LoVo (cell line): Measurements from ENCODE around the gene DNLZ.

ENCODE experiments used
- DNase-seq: peaks from one replicate; pipeline ENCODE4 v3.0.0-alpha.2; 2016; ENCODE audit warnings: low spot score

DNLZ gene

GRCh38 chr9:136316896-136317676 lies 46.5 kb downstream of the DNLZ start:
- no peak for DNase-seq

GRCh38 chr9:136316271-136316751 lies 47.2 kb downstream of the DNLZ start:
- no peak for DNase-seq

GRCh38 chr9:136314944-136315343 lies 48.6 kb downstream of the DNLZ start:
- DNase-seq: no peak

- no peak for DNase-seq
These were observed 49.5 kb downstream of the DNLZ start for GRCh38 chr9:136314056-136314416.

GRCh38 chr9:136313111-136314055 lies 50.2 kb downstream of the DNLZ start:
- DNase-seq: no peak

GRCh38 chr9:136312436-136312835 lies 51.1 kb downstream of the DNLZ start:
- DNase-seq: no peak

GRCh38 chr9:136312009-136312375 lies 51.6 kb downstream of the DNLZ start:
- no peak for DNase-seq

- DNase-seq: no peak
These were observed 52.2 kb downstream of the DNLZ start for GRCh38 chr9:136311051-136312008.

- no peak for DNase-seq
These were observed 53.1 kb downstream of the DNLZ start for GRCh38 chr9:136310273-136311030.

GRCh38 chr9:136309806-136310220 lies 53.7 kb downstream of the DNLZ start:
- no peak for DNase-seq
